HG02678 (cell line): ENCODE results near the gene GAB3.

Experiments
- ATAC-seq: cut with Tn5 transposase; IDR thresholded peaks from one replicate; pipeline ENCODE4 v1.9.1; 2021; ENCODE audit warnings: mild to moderate bottlenecking, moderate library complexity; ENCODE audit not compliant: unreplicated experiment

The GAB3 gene

DNA sequence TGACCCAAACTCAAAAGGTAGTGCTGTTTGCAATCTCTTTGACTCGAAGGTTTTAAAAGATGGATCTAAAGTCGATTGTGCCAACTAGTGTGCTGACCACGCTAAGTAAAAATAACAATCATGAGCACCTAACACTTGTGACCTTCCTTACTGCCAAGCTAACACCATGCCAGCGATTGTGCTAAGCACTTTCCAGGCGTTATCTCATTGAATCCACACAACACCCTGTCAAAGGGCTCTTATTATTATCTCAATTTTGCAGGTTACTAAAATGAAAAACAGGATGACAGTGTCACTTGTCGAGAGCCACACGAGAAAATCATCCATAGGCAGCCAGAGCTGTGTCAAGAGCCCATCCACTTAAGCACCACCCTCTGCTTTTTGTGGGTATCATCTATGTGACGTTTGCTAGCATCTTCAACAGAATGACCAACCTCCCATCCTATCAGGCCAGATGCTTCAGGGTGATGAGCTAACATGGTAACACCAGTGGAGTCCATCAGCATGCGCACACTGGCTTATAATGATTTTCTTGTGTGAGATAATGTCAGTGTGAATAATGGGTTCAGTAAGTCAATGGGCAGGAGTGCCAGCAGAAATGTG is 893 bp upstream of the GAB3 start:
- ATAC-seq: no peak

DNA sequence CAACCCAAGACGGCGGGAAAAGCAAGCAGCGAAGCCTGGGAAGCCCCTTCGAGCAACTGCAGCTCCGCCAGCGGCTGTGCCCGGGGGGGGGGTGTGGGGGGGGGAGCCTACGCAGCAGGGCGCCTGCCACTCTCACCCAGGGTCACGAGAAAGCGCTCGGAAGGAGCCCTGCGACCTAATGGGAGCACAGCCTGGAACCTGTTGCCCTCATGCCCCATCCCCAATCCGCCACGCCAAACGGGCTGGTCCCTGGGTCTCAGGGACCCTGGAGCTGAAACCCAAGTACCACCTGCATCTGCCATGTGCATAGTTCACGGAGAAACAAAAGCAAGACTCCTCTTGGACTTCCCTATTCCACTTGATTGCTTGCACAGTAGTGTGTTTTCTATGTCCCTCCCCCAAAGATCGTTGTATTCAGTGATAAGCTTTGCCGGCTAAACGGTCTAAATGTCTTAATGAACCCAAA is 359 bp upstream of the GAB3 start:
- ATAC-seq: peak; percentile 8

DNA sequence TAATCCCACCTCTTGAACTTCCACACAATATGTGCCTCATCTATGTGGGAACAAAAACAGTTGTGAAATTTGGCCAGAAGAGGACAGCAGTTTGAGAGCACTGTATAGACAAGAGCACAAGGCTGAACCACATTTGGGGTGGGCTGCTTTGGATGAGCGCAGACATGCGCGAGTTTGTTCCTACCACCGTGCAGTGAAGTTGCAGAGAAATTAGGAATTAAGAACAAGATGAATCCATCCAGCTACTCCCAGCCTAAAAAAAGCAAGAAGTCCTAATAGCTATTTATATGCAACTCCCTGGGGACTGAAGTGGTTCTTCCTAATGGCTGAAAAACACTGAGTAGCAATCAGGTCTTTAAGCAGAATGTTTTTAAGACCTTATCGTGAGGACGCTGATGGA is 1.0 kb downstream of the GAB3 start:
- ATAC-seq: no peak

DNA sequence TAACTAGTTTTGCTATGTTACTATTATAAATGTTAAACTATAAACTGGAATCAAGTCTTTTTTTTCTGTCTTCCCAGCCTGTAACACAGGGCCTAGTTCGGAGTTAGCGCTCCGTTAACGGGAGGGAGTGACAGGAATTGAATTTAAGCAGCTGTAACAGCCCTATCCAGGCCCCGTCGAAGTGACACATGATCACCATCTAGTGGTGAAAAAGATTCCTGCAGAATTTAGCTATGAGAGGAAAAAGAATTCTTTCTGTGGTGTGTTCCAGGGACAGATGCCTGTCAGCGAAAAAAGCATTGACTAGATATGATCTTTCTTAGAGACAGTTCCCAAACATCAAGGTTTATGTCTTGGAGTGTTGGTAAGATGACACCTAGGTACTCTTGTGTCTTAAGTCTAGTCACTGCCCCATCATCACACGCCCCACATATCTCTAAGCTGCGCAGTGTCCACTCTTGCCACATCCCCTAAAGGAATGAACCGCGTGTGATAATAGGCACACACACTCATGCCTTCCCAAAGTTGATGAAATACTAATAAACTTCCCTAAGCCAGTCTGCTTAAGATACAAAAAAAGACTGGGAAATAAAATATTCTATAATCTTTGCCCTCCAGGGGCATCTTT is 2.1 kb downstream of the GAB3 start:
- ATAC-seq: peak; percentile 50

DNA sequence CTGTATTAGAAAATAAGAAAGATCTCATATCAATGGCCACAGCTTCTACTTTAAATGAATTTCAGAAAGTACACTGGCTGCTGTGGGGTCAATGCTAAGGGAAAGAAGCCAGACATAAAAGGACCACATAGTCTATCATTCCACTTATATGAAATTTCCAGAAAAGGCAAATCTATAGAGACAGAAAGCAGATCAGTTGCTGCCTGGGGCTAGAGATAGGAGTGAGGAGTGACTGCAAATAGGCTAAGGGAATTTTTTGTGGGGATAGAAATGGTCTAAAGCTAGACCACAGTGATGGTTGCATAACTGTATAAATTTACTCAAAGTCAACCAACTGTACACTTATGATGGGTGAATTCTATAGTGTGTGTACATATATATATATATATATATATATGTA is 8.3 kb downstream of the GAB3 start:
- no peak for ATAC-seq

DNA sequence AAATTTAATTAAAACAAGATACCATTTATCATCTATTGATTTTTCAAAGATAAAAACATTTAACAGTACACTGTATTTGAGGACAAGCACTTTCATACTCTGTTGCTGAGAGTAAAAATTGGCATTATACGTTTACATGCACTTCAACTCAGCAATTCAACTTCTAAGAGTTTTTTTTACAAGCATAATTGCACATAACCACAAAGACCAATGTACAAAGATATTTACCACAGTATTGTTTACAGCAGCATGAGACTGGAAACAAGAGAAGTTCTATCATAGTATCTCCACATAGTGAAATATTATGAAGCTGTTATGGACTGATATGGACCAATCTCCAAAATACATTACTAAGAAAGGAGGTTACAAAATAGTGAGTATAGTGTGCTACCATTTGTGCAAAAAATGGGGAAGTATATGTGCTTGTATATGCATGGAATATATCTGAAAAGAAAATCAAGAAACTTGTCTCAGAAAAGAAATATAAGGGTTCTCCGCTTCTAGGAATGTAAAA is 10.9 kb downstream of the GAB3 start:
- ATAC-seq: no peak

DNA sequence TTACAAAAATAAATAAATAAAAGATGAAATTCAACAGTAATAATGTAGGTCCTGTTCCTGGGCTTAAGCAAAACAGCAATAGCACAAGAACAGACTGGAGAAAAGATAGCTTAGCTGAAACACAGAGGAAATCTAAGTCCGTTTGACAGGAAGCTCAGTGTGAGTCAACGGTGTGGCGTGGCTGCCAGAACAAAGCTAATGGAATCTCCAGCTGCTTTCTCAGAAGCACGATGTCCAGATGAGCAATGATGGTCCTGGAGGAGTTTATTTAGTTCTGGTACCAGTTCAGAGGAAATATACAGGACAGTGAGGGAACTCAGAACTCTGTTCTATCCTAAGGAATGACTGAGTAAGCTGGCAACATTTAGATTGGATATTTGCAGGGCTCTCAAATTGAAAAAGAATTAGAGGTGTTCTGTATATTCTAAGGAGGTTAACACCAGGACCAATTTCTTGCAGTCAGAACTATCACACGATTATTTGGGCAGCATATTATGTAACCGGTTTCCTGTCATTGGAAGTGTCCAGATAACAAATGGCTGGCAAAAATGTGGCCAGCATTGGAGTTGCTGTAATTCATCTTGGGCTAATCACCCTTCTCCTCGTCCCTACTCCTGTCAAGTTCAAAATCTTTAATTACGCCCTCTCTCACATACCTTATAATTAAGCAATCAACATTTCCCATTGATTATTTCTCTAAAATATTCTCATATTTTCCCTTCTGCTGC is 12.7 kb downstream of the GAB3 start:
- no peak for ATAC-seq

DNA sequence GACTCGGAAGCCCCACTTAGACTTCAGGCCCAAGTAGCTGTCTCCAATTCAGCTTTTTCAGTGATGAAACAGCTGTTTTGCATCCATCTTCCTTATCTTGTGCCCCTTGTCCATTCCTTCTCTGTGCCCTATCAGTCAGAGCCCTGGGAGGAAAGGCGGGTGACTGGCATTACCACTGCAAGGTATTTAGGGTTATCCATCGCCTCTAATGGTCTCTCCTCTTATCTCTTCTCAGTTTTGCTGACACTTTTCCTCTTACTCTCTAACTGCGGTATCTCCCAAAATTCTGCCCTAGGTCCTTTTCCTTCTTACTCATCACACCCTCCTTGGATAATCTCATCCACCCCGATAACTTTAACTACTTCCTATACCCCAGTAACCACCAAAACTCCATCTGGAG is 13.7 kb downstream of the GAB3 start:
- no peak for ATAC-seq

DNA sequence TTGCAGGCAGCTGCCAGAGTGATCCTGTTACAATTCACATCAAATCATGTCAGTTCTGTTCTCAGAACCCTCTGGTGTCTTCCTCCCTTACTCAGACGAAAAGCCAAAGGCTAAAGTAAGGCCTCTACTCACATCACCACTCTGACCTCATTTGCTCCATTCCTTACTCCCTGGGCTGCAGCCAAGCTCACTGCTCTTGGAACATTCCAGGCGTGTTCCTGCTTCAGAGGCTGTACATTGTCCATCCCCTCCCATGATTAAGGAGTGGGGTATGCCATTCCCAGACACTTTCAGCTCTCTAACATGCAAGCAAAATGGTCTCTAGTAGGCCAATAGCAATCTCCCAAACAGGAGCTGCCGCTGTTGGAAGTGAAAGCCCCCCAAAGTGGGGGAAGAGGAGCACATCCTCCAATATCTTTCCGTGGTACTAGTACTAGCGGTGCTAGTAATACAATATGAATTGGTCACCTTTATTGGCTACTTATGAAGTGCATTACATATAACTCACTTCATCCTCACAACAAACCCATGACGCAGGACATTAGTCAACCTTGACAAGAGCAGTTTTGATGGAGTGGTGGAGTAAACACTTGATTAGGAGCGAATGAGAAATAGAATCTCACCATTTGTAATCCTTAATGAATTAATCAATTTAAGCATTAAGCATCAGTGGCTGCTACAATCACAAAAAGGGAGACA is 15.0 kb downstream of the GAB3 start:
- ATAC-seq: no peak

DNA sequence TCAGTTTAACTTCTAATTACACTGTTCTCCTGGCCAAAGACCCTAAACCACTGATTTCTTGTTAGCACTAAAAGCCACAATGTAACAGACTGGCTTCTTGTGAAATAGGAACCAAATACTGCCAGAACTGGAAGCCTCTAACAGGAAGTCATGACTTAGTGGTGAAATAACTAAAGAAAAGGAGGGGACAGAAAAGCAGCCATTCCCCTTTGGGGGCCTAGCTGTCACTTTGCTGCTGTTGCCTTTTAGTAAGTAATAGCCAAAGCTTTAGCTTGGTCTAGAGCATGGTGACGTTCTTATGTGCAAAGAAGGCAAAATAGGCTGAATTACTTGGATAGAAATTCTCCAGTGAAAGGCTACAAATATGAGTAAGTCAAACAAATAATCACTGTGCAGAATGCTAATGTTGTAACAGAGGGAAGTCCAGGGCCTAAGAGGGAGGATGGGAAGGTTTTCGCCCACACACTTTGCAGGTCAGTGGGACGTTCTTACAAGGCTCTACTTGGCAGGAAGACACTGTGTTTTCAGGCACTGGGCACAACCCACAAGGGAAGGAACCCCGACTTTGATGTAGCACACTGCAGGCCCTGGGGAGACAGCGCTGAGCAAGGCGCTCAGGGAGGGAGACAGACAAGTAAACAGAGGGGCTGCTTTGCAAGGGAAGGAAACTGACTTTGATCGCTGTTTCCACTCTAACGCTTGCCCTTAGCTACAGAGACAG is 16.7 kb downstream of the GAB3 start:
- ATAC-seq: no peak

DNA sequence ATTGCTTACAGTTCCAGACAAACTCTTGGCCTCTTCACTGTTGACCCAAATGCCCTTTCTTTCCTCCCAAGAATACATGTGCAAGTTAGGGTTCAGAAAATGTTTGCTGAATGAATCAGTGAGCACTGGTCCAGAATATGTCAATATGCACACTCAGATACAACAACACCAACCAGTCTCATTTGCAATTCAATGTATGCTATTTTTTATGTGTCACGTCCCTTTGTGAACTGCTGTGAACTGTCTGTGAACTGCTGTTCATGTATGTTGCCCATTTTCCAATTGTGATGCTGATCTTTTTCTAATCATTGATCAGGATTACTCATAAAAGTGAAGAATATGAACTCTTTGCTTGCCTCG is 17.8 kb downstream of the GAB3 start:
- no peak for ATAC-seq

DNA sequence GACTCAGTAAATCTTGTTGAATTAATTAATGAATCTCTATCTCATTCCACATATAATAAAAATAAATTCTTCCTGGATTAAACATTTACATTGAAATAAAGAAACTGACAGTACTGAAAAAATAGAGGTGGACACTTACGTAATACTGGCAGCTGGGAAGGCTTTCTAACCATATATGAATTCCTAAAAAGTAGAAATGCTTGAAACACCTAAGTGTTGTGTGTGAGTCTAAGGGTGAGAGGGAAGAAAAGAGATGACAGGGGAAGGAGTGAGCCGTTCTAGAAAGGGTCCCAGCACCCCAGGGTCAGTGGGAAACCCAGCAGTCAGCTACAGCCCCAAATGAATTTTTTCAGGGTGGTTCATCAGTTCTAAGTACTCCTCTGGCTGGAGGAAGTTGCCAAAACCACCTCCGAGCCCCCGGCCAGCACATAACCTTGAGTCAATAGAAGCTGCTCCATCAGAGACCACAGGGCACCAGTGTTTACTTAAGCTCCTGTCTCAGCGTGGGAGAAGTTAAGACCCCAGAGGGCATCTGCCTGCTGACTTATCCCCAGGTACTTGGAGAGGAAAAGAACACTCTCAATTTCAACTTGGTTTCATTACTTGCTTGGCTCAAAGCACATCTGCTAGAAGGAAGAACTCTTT is 18.3 kb downstream of the GAB3 start:
- no peak for ATAC-seq

DNA sequence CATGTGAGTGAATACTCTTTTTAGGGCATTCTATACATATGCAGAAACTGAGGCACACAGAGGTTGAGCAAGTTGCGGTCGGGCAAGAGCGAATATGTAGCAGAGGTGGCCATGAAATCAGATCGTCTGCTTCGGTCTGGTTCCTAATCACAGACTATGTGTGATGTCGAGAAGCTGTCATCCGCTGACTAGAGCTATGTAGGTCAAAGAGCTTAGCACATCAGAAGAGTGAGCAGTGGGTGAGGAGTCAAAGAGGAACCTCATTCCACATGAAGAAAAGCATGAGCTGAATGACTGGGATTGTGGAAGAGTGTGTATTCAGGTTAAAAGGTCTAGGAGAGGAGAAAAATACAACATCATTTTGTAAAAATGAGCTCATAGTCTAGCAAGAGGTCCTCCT is 19.0 kb downstream of the GAB3 start:
- no peak for ATAC-seq

DNA sequence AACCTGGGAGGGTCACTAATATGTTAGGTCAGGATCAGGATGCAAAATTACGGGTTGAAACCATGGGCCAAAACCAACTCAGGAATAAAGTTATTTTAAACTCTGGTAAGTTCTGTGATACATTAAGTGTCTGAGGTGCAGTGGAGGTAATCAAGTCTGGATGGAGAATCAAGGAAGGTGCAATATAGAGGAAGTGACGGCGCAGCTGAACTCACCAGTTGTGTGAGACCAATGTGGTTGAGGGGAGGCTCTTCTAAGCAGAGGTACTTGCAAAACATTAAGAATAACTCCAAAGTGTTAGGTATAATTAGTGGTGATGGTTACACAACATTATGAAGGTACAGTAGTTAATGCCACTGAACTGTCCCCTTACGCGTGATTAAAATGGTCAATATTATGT is 19.7 kb downstream of the GAB3 start:
- ATAC-seq: no peak

DNA sequence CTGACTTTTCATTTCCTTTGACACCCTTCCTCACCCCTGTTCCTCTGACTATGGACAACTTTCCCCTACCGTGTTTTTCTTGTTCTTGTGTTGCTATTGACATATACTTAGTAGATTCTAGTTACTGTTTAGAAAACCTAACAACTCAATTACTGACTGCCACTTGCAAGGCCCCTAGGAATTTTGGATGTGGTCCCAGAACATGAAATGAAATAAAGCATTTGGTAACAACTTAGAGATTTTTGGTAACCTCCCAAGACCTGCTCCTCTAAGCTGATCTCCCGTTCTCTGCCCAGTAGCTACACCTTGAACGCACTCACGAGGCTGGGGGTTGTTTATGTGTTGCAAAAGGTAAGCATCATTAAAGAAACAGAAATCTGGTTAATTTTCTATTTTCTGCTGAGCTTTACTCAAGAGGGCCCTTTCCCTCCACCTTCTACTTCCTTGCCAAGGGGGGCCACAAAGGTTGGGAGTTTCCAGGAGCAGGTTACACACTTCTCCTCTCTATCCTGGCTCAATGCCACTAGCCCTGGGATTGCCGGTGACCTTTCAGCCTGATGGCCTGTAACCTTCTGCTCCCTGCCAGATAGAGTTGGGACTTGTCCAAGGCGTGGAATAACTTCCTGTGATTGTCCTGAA is 20.5 kb downstream of the GAB3 start:
- ATAC-seq: no peak

DNA sequence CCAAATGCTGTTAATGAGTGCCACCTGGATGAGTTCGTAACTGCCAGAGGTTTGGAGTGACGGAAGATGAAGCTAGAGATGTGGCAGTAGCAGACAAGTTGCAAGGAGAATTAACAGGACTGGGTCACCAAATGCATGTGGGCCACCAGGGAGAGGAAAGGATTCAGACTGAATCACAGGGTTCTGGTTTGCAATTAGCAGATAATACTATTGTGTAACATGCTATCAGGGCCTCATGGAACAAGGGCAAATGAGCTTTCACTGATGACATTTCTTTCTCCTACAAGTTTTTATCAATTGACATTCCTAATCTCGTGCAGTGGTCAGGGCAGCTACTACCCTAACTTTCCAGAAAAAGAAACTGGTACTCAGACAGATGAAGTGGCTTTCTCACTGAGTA is 21.4 kb downstream of the GAB3 start:
- no peak for ATAC-seq

DNA sequence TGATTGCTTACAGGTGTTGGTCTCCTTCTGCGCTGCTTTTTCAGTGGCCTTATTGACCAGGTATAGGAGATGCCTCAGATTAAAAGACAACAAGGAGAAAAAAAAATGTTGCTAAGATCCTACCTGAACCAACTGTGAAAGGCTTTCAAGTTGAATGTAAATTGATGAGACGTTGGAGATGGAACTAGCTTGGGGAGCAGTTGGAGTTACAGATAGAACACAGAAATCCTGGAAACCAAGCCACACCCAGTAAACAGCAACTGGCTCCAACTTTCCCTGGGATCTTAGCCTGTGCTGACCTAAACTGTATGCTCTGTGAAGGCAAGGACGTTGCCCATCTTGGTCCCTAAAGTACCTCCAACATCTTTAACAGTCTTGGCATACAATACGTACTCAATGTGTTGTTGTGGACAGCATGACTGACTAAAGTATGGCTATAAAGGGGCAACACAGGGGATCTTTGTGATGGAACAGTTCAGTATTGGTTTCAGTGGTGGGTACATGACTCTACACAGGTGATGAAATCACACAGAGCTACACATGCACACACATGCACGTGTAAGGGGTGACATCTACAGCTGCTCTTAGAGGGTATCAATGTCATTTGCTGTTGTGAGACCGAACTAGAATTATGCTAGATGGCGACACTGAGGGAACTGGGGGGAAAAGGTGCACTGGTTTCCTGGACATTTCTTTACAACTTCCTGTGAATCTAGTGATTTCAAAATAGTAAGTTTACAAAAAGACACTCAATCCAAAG is 22.3 kb downstream of the GAB3 start:
- no peak for ATAC-seq

DNA sequence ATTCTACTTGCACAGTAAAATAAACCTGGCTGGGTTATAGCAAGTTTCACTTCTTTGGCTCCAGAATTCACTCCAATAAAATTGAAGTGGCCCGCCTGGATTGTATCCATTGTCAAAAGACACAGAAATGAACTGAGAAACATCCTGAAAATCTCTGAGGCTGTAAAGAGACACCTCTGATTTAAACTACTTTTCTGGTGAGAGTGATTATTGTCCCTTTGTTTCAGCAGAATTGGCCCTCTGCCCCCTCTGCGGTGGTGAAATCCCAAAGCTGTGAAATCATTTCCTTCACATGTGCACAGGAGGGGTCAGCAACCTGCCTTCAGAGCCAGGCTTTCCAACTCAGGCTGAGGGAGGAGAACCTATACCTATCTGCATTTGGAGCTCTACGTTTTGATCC is 23.0 kb downstream of the GAB3 start:
- no peak for ATAC-seq

DNA sequence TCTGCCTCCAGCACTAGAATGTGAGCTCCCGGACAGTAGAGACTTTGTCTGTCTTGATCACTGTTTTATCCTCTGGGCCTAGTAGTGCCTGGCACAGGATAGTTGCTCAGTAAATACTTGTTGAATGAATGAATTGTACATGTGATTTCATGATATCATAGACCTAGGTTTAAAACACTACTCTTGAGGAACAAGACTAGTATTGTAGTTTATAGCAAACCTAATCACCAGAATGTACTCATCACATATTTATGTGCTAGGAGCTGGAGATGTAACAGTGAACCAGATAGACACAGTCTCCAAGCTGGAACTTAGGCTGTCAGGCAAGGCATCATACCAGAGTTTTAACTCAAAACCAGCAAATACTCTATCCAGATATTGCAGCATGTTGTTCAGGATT is 23.5 kb downstream of the GAB3 start:
- no peak for ATAC-seq
